ENCODE data around the gene CLK3.

The CLK3 gene

DNA sequence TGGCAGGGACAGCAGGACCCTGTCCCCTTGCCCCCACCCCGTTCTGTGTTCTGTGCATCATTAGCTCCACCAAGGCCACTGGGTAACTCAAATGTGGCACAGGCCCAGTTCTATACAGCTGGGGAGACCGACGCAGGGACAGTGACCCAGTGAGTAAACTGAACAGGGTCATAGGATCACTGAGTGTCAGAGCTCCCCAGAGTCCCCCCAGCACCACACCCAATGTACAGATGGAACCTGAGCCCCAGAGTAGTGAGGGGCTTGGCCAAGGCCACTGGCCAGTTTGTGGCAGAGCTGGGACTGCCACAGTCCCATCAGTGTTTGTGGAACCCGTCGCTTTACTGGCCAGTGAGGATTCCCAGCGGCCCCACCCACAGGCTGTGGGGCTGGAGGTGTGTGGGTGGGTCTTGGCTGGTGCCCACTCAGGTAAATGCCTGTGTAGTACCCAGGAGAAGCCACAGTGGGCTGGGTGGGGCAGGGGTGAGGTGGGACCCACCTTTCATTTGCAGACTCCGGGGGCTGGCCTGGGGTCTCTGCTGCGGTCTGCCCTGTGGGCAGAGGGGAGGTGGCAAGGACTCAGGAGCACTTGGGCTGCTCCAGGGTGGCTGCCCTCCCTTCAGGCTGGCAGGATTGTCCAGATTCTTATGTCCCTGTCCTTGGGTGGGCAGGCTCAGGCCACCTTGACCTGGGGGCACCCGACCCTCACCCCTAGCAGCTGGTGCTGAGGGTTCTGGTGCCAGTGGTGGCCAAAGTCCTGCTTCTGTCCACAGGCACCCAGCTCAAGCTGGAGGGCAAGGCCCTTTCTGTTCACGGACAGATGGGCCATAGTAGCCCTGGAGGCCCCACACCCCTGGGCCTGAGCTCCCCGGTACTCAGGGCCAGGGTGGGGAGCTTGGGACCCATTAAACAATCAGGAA is 11.6 kb upstream of the CLK3 start:
- no peak for DNase-seq

DNA sequence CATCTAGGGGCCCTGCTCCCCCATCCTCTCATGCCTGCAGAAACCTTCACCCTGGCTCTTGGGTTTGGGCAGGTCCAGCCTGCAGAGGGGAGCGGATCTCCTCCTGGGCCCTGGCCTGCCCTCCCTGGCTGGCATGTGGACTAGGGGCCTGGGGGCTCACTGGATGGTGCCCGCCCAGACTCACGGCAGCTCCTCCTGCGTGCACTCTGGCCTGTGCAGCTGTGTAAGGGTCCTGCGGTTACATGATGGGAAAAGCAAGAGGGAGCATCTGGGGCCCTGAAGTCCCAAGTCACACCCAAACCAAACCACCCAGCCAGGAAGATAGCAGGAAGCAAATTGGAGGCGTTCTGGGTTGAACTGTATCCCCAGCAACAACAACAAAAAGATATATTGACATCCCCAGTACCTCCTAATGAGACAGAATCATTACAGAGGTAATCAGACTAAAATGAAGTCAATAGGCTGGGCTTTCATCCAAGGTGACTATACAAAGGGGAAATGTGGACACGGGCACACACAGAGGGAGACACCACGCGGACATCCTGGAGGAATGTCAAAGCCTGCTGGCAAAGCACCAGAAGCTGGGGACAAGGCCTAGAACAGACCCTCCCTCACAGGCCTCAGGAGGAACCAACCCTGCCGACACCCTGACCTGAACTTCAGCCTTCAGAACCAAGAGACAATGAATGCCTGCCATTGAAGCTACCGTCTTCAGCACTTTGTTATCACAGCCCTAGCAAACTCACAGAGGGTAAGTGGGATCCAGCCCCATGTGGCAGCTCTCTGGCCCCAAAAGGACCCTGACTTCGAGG is 10.4 kb upstream of the CLK3 start:
- DNase-seq = no peak

DNA sequence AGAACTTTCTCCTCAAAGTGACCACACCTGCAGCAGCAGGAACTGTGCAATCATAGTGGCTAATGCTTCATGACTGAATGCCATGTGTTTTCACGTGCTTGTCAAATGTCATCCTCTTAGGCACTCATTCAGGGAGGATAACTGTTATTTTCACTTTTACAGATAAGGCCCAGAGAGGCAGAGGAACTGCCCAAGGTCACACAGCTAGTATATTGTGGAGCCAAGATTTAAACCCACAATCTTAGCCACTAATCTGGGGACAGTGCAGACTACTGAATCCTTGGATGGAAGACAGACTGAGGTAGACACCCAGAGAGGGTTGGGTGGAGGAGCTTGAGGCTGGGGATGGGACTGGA is 9.9 kb upstream of the CLK3 start:
- DNase-seq = no peak

DNA sequence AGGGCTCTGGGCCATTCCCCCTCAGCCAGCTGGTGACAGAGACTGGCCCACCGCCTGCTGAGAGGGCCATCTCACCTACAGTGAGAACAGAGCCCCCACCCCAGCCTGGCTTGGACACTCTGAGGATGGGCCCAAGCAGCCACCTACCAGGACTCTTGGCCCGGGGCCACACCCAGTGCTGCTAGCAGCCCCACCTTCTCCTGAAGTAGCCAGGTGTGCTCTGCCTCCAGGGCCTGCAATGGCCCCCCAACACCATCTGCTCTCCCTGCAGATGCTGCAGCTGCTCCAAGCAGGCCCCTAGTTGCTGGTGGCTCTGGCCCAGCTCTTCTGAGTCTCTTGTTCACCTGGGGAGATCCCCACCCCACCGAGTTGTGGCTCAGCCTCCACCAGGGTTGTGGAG is 6.8 kb upstream of the CLK3 start:
- DNase-seq = no peak

DNA sequence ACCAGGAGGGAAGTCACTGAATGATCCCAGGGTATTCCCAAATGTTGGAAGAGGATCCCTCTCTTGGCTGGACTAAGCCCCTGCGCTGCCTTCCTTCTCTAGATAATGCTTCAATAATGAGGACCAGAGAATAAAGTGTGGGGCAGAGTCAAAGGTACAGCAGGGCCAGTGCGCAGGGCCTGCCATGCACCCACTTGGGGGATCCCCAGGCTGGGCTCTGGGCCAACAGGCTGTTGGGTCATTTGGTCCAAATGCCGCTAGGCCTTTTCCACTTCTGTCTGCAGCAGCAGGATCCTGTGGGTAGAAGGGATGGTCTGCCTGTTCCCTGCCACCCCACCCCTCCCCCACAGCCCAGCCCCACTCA is 5.7 kb upstream of the CLK3 start:
- DNase-seq = no peak

DNA sequence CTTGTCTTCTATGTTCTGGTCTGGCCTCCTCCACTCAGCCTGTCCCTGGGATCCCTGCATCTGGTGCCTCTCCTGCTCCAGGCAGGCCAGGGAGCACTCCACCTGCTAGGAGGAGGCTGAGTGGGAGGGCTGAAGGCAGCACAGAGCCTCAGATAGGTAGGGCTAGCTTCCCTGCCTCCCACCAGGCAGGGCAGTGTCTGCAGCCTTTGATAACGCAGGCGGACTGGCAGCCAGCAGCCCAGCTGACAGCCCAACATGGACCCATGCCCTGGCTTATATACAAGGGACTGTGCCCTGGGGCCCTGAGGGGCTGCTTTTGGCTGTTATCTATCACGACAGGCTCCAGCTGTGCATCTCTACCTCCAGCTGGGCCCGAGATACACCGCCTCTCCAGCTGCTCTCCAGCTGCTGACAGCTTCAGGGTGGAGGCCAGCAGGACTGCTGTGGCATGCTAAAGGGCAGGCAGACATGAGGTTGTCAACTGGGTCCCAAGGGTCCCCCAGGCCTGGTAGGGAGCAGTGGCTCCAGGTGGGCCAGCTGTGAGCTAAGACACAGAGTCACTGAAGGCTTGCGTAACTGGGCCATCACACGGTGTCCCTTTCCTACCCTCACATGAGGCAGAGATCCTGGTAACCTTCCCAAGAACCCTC is 5.2 kb upstream of the CLK3 start:
- no peak for DNase-seq

DNA sequence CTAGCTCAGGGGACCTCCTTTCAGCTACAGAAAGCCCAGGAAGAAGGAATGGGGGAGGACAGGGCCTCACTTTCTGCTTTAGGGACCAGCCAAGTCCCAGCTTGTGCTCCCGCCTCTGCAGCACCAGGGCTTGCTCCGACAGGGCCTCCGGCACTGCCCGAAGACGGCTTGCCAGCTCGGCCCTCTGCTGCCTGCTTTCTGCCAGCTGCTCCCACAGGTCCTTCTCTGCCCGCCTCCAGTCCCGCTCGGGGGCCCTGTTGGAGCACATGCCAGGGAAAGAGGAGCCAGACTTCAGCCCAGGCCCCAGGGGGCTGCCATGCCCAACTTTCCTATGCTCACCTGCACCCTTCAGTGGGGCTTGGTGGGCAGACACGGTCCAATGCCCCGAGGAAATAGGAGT is 4.3 kb upstream of the CLK3 start:
- DNase-seq = no peak

DNA sequence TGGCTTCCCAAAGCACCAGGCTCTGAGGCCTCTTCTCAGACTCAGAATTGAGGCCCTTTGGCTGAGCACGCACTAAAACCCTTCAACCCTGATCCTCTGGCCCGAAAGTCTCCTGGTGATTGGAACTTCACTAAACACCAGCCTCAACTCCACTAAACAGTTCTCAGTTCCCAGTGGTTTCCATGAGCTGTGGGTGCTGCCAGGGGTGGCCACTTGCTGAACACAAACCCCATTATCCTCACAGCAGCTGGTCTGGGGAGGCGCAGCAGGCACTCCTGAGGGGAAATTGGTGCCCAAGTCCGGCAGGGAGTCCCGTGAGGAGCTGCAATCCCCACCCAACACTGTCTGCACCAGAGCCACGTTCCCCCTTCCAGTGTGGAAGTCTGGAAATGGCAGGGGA is 3.8 kb upstream of the CLK3 start:
- no peak for DNase-seq

DNA sequence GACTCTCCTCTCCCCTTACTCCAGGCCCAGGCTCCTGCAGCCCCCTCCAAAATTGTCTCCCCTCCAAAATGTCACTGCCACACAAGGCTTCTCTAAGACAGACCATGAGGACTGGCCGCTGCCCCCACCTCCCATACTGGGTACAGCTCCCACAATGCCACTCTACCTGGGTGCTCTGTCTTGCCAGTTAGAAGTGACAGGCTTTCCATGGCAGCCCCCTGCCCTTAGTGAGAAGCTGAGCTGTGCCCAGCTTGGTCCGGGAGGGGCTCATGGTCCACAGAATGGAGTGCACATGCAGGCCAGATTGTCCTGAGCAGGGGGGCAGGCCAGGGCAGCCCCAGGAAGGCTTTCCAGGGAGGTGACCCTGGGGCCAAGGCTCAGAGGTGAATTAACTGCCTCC is 3.0 kb upstream of the CLK3 start:
- DNase-seq = no peak

DNA sequence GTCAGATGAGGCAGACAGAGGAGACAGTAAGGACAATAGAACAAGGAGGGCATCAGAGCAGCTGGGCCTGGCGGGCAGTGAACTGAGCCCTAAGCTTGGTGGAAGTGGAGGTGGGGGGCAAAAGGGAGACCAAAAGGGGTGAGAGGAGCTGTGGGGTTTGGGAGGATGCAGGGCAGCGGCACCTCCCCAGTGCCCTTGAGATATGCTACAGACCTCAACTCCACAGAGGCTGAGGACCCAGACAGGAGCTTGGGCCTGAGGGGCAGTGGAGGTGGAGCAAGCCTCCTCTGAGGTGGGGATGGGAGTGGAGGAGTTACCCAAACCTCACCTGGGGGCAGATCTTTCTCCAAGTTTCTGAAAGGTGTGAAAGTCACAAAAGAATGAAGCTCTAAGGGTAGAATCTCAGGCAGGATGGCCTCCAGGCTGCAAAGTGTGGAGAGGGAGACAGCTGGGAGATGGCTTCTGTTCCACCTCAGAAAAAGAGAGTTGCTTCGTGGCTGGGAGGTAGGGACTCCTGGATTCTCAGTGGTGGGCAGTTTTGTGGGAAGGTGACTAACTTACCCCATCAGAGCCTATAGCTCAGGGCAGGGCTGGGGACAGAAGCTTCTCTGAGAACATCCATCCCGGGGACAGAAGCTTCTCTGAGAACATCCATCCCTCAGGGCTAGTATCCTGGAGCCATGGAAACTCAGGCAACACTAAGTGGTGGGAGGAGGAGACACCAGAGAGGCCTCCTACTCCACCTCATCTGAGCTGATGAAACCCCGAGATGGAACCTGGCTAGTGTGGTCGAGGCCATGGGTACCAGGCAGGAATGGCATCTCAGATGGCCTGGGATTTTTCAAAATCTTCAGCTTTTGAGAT is 2.3 kb upstream of the CLK3 start:
- DNase-seq = no peak

DNA sequence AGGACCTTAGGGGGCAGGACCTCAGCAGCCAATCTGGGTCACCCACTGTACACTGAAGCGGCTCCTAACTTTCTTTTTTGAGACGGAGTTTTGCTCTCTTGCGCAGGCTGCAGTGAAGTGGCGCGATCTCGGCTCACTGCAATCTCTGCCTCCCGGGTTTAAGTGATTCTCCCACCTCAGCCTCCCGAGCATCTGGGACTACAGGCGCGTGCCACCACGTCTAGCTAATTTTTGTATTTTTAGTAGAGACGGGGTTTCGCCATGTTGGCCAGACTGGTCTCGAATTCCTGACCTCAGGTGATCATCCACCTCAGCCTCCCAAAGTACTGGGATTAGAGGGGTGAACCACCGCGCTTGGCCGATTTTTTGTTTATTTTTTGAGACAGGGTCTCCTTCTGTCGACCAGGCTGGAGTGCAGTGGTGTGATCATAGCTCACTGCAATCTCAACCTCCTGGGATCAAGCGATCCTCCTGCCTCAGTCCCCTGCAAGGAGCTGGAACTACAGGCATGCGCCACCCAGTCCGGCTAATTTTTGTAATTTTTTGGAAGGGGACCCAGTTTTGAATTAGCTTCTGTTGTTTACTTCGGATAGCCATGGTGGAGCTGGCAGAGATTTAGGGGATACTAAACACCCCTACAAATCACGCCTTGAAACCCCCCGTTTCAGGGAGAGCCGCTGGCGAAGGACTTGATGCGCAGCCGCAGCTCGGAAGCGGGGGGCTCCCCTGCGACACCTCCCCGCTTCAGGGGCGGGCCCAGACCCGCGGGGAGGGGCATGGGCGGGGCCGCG is 1.5 kb upstream of the CLK3 start:
- no peak for DNase-seq

DNA sequence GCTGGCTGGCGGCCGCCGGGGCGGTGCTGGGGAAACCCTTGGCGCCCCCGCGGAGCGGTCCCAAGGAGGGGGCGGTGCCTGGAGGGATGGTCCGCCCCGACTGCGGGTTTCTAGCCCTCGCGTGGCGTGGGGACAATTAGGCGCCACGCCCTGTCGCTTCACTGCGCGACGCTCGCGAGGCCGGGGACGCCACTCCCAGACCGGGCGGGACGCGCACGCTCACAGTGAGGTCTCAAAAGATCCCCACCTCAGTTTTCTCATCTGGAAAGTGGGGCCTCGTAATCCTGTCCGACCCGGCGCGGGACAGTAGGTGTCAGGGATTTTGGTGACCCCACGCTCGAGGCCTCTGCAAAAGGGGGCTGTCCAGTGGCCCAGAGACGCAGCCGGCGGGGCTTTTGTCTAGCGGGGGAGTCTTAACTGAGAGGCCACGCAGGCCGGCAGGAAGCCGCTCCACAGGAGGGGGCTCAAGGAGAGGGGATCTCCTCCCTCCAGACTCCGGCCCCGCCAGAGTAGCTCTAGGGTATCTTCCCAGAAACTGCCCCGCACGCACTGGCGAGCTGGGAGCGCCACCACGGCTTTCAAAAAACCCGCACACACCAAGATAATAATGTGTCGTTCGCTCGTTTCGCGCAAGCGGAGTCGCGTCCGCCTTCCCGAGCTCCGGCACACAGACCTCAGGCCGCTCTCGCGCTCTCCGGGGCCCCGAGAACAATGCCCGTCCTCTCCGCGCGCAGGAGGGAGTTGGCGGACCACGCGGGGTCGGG is 710 bp upstream of the CLK3 start:
- DNase-seq = no peak

DNA sequence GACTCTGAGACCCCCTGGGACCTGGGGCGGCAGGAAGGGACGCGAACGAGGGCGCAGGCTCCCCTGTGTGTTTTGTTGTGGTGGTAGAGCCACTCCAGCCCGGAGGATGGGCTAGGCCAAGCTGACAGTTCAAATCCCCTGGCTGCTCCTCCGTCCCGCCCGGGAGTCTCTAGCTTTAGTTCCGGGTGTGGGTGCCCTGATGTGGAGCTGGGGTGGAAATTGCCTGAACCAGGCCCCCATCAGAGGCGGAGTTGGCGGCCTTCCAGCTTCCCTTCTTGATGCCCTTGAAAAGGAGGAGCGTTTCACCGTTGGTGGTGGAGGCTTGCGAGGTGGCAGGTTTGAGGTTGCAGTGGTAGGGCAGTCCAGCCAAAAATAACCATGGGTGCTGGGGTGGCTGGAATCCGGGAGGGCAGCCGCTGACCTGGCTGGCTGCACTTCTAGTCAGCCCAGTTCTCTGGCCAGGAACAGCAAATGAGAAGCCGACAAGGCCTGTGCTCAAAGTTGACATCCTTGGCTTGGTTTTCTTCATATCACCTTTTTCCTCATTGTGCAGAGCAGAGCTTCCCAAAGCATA is 817 bp downstream of the CLK3 start:
- DNase-seq = no peak

DNA sequence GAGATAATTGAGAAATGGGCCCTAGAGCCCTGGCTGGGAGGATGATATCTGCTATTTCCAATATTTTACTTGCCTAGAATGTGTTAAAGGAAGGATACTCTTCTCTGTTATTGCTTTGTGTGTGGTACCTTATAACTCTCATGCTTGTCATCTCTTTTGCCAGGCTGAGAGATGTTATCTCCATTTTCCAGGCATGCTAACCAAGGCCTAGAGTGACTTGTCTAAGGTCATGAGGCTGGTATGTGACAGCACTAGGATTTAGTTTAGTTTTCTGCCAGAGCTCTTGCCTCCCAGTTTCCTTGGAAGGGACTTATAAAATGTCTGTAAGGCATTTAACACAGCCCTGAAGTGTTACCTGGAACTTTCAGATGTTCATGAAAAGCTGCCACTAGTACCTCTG is 1.4 kb downstream of the CLK3 start:
- no peak for DNase-seq

DNA sequence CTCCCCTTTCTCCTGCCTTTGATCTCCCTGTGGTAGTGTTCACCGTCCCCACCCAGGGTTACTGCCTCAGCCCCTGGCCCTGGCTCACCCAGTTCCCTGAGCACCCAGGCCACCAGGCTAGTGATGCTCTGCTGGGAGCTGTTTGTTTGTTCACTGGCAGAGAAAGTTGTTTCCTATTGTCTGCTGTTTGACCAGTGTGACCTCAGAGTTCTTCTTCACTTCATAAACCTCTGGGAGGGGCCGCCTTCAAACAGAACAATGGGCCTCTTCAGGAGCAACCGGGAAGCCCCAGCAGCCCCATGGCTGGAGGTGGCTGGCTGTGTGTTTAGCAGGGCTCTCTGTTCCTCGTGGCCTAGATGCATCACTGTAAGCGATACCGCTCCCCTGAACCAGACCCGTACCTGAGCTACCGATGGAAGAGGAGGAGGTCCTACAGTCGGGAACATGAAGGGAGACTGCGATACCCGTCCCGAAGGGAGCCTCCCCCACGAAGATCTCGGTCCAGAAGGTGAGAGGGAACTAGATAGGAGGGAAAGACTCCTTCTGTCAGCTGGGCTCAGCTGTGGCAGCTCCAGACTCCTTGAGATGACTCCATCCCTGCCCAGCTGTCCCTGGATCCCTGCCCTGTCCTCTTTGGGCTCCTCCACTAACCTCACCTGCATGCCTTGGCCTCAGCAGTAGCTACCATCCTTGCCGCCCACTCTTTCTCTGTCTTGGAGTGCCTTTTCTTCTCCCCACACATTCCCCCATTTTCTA is 3.4 kb downstream of the CLK3 start:
- DNase-seq = no peak

DNA sequence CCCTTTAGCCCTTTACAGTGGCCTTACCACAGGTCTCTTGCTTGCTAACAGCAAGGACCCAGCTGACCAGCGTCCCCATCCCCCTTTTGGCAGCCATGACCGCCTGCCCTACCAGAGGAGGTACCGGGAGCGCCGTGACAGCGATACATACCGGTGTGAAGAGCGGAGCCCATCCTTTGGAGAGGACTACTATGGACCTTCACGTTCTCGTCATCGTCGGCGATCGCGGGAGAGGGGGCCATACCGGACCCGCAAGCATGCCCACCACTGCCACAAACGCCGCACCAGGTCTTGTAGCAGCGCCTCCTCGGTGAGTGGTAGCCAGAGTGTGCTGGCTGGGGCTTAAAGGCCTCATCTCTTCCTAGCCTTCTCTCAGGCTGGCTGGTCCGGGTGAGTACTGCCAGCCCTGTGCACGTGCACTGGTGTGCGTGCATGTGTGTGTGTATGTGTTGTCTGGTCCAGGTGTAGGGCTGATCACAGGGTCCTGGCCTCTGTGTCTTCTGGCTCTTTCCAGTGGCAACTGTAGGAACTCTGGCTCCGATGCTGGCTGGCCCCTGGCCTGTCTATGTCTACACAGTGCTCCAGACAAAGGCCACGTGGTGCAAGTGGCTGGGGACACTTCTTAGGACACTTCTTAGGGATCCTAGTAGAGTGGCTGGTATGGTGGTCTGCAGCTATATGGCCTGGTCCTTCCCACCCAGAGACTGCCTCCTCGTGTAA is 4.4 kb downstream of the CLK3 start:
- no peak for DNase-seq

DNA sequence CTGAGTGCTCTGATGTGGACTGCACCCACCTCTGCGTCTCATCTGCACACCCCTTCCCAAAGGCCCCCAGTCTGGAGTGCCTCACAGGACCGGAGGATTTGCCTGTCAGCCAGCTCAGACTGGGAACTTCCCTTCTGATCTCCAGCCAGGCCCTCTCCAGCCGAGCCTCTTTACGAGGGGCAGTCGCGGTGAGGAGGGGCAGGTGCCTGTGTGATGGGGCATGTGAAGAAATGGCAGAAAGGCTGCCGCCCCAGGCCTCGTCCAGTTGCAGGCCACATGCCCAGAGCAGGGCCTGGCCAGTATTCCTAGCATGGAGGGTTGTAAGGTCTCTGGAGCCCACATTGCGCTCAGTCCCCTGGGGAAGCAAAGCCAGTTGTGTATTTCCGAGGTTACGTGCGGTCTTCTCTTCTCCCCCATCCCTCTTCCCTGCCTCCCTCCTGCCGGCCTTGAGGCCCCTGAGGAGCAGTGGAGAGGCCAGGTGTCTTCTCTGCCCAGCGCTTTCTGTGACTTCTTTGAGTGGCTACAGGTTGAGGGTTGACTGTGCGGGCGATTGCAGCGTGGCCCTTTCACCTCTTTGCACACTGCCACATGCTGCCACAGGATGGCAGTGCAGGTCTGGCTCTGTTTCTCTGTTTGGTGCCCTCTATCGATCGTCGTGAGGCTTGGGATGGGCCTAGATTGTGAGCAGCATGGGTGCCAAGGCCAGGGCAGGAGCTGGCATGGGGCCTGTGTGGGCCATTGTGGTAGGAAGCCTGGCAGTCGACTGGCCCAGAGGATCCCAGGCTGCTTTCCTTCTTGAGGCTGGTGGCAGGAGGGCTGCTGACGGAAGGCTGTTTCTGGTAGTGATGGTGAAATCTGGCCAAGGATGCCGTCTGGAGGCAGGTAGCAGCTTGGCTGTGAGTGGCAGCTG is 5.3 kb downstream of the CLK3 start:
- DNase-seq = no peak

DNA sequence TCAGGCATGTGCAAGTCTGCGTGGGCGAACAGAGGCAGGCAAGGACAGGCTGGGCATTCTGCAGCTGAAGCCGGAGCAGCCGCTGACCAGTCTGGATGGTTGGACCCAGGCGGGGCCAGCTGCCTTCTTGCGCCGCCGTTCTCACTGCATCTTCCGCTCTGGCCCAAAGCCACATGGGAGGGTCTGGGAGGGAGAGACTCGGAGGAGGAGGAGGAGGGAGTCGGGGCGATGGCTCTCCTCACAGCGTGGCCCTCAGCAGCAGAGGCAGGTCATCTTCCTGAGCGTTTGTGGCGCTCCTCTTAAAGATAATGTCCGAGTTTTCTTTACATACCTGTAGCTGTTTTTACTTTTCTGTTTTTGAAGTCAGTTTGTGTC is 5.9 kb downstream of the CLK3 start:
- no peak for DNase-seq
